ENCODE results near the gene BCR. TPM values are rescaled to one million over a fixed set of nuclear protein-coding genes. Genes with fewer than 3 reads are reported as not detected.

BCR gene
- total and polyA plus RNA-seq, 12 donors, result 10.9 to 33.4 (median 25.8) TPM

GRCh38 chr22:23270212-23270733 lies 90.0 kb downstream of the BCR start:
- Histone ChIP-seq H3K4me3 (no peak overlapping the region), H3K4me1 (peaks cover 0 to 3% (median 0%) of the 10 kb centered on the region in 9 donors), H3K27ac (no peak overlapping the region), H3K36me3 (peaks cover 0 to 92% (median 35%) of the 10 kb centered on the region in 9 donors), H3K9me3 (no peaks in the 10 kb centered on the region), H3K27me3 (no peaks in the 10 kb centered on the region)
- 77 to 78% methylated on average over 8 of the region's 8 CpGs for WGBS, 2 donors
- TF ChIP-seq, protein P1, sequence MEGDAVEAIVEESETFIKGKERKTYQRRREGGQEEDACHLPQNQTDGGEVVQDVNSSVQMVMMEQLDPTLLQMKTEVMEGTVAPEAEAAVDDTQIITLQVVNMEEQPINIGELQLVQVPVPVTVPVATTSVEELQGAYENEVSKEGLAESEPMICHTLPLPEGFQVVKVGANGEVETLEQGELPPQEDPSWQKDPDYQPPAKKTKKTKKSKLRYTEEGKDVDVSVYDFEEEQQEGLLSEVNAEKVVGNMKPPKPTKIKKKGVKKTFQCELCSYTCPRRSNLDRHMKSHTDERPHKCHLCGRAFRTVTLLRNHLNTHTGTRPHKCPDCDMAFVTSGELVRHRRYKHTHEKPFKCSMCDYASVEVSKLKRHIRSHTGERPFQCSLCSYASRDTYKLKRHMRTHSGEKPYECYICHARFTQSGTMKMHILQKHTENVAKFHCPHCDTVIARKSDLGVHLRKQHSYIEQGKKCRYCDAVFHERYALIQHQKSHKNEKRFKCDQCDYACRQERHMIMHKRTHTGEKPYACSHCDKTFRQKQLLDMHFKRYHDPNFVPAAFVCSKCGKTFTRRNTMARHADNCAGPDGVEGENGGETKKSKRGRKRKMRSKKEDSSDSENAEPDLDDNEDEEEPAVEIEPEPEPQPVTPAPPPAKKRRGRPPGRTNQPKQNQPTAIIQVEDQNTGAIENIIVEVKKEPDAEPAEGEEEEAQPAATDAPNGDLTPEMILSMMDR (IDR thresholded peaks at IDR 0.05), result no peak
- ATAC-seq (no peak), DNase-seq (no peak)
- intact Hi-C loops (cut with DNase I), result loop anchor here in 2 of 10 donors (5.0 to 10.0 kb wide), 2 partner anchors 33 to 45 kb away; no protein-coding TSS in a partner anchor

- ATAC-seq (no peak), DNase-seq (no peak)
- Histone ChIP-seq H3K27ac (no peak overlapping the region), H3K4me1 (no peaks in the 10 kb centered on the region), H3K4me3 (no peak overlapping the region), H3K36me3 (peaks cover 0 to 94% (median 35%) of the 10 kb centered on the region in 9 donors), H3K27me3 (no peaks in the 10 kb centered on the region), H3K9me3 (no peaks in the 10 kb centered on the region)
- intact Hi-C loops (cut with DNase I), result loop anchor here in 2 of 10 donors (5.0 to 10.0 kb wide), 2 partner anchors 34 to 46 kb away; no protein-coding TSS in a partner anchor
- TF ChIP-seq, protein P1 (IDR thresholded peaks at IDR 0.05), result no peak
- WGBS, 2 donors, result 96 to 97% methylated on average over 12 of the region's 12 CpGs
Observed at GRCh38 chr22:23270798-23271596, 90.7 kb downstream of the BCR start.

- 95 to 100% methylated on average over 4 of the region's 4 CpGs for WGBS, 2 donors
- no peak for ATAC-seq
Observed at GRCh38 chr22:23271597-23271908, 91.2 kb downstream of the BCR start.

DNA sequence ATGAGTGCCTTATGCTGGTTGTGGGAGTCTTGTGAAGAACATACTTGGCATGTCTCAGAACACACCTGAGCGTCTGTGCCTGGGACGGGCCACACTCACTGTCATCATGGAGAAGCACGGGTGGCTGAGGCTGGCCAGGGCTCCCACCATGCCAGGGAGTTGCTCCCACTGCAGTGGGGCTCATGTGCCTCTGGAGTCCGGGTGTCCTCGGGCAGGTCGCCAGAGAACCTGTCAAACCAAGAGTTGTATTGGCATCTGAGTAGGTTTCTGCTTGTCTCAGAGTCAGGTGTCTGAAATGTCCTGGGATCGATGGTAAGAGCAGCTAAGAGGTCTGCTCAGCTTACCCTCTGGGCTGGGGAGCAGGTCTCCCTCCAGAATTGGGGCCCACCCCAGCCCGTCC lies 92.1 kb downstream of the BCR start:
- WGBS, 2 donors, result 86% methylated on average over 8 of the region's 8 CpGs
- H3K9me3 ChIP-seq, result no peaks in the 10 kb centered on the region
- H3K36me3 ChIP-seq, result peaks cover 0 to 95% (median 35%) of the 10 kb centered on the region in 9 donors
- TF ChIP-seq, protein P1 (IDR thresholded peaks at IDR 0.05), result no peak
- no peaks in the 10 kb centered on the region for H3K27me3 ChIP-seq
- H3K4me1 ChIP-seq, result no peaks in the 10 kb centered on the region
- no peak overlapping the region for H3K4me3 ChIP-seq
- no peak for ATAC-seq
- no peak overlapping the region for H3K27ac ChIP-seq
- intact Hi-C loops (cut with DNase I), result loop anchor here in 2 of 10 donors (5.0 to 10.0 kb wide), 2 partner anchors 35 to 48 kb away; no protein-coding TSS in a partner anchor
- DNase-seq, result no peak

More at GRCh38 chr22:23271597-23271908, 91.2 kb downstream of the BCR start:
- Histone ChIP-seq H3K4me1 (no peaks in the 10 kb centered on the region), H3K36me3 (peaks cover 0 to 92% (median 35%) of the 10 kb centered on the region in 9 donors), H3K9me3 (no peaks in the 10 kb centered on the region), H3K4me3 (no peak overlapping the region), H3K27ac (no peak overlapping the region), H3K27me3 (no peaks in the 10 kb centered on the region)
- intact Hi-C loops (cut with DNase I), result loop anchor here in 2 of 10 donors (5.0 to 10.0 kb wide), 2 partner anchors 34 to 47 kb away; no protein-coding TSS in a partner anchor
- no peak for DNase-seq
- TF ChIP-seq, protein P1 (IDR thresholded peaks at IDR 0.05), result no peak
